Stimulated activated CD4-positive, alpha-beta T cell treated with anti-CD3 and anti-CD28 coated beads, Interleukin-1b, Interleukin-23, amount 100 ng/mL, for 4 hours (primary cell): ENCODE results near the gene SESN2.
A peak's percentile ranks its signal among the peaks of the same experiment; 100 is the strongest.

ENCODE experiments used
- DNase-seq, 2 donors: peaks; one replicate each; pipeline ENCODE4 v3.0.0-alpha.2; 2020; ENCODE audit warnings: low read depth in 2 of 2

Gene SESN2

DNA sequence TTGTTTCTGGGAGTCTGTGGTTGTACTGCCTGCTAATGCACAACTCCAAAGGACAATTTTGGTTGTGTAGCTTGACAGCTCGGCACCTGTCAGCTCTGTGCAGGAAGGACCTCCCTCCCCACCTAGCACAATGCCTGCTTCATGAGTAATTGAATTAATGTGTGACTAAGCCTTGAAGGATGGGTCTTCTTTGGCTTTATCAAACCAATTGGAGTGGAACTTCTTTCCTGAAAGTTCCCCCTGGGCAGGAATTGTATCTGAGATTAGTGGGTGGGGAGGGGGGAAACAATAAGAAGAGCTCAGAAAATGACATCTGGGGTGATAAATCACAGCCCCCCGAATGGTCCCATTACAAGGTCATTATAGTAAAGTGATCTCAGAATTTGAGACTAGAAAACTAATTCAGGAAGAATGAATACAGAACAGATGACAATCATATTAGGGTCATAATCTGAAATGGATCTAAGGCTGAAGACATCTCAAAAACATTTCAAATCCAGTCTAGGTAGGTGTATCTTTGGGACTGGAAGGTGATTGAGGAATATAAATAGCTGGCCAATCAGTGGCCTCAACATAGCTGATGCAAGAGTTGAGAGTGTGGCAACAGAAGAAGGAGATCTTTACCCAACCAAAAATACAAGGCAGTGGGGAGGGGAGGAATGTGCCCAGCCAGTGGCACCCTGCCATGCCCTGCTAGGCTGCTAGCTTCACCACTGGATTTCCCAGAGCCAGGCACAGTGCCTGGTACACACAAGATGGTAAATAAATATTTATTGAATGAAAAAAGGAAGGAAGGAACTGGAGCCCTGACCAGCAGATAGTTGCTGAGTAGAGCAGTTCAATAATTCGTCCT is 10.1 kb upstream of the SESN2 start:
- DNase-seq, result no peak

DNA sequence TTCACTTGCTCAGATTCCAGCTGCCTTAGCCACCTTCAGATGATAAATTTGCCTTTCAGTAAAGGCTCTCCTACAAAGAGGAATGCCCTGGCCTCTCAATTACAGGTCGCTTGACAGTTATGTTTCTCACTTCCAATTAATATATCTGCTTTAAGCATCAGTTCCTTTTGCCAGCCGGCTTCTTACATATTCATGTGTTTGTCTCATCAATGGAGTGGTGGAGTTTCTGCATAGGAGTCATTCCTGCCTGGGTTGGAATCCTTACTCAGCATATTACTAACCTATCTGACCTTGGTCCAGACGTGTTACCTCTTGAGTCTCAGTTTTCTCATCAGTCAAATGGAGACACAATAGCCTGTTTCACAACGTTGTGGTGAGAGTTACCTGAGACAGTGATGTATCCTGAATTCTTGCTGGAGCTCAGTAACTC is 9.4 kb upstream of the SESN2 start:
- DNase-seq, result no peak

DNA sequence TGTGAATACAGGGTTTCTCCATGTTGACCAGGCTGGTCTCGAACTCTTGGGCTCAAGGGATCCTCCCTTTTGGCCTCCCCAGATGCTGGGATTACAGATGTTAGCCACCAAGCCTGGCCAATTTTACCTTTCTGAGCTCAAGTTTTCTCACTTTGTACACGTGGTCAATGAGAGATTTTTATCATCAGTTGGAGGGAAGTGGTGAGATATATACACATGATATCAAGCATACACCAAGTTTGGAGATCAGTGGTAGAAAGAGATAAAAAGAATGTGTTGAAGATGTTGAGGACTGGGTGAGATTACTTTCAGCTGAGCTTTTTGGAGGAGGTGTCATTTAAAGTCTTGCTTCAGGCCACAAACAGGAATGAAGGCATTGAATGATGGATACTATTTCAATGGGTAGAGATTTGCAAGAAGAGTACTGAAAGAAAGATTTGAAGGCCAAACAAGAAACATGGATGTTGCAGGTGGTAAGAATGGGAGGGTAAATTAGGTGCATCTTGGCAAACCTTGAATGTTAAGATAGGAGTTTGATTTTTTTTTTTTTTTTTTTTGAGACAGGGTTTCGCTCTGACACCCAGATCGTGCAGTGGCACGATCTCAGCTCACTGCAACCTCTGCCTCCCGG is 3.0 kb upstream of the SESN2 start:
- DNase-seq, result no peak

DNA sequence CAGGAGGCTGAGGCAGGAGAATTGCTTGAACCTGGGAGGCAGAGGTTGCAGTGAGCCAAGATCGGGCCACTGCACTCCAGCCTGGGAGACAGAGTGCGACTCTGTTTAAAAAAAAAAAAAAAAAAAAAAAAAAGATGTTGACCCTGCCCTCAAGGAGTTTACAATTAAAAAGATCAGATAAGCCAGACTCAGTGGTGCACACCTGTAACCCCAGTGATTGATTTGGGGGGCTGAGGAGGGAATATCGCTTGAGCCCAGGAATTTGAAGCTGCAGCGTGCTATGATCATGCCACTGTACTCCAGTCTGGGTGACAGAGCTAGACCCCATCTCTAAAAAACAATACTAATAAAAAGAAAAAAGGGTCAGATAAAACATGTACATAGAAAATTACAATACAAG is 1.6 kb upstream of the SESN2 start:
- no peak for DNase-seq

DNA sequence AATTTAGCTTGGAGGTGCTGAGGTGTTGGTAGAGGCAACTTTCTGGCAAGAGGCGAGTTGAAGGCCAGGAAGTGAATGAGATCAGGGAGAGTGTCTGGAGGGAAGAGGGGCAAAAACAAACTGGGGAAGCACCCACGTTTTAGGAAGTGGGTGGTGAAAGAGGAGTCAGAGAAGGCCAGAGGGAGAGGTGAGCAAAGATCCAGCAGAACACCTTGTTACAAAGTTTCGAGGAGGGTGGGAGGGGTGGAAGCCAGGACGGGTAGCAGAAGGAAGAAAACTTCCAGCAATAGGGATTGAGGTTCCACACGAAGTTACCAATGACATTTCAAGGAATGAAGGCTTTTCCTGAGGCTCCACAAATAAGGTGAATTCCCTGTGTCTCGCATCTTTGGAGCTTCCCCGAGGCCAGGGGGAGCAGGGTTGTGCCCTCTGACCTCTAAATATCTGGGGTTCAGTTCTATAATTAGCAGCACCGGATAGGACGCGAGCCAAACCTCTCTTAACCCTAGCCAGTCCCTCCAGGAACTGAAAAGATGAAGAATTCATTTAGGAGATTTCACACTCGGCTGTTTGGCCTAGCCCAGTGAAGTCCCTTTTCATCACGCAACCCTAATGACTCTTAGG is 578 bp upstream of the SESN2 start:
- no peak for DNase-seq

DNA sequence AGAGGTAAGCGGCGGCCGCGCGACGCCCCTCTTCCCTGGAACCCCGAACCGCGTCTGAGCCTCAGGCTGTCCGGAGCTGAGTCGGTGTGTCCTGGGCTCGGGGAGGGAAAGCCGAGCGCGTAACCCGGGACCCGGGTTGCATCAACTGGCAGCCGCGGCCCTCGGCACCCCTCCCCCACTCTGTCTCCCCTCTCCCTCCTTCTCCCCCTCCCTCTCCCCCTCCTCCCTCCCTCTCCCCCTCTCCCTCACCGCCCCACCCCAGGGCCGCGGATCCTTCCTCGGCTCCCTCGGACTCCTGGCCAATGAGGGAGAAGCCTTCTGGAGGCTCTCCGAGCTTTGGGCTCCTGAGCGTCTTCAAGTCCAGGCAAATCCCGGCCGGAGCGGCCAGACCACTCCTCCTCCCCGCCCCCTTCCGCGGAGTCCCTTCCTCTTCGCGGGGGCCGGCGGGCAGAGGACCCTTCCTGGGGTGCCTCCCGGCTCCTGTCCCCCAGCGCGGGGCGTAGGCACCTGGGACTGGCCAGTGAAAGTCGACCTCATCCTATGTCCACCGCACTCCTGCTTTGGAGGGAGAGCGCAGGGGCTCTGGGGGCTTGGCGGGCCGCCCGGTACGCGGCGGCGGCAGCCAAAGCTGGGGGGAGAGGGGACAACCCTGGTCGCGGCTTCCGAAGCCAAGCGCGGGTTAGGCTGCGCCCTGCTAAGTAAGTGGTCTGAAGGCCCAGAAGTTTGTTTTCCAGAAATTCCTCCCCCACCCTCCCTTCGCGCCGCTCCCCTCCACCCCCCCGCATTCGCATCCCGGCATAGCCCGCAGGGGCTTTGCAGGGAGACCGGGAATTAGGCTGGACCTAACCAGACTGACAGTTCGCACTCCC is 850 bp downstream of the SESN2 start:
- peak in 1 of 2 donors; percentile 36 for DNase-seq

DNA sequence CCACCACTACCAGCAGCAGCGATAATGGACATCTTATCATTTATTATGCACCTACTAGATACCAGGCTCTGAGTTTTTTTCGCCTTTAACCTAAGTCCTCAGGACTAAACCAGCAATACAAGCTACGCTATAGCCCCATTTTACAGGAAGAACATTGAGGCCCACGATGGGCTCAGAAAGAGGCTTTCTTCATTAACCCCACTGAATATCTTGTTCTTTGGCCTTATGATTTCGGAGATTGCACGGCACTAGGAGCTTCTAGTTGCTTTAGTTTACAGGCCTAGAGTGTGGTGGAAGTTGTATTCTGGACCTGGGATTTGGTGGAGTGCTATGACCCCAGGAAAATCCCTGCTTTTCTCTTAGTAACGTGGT is 1.5 kb downstream of the SESN2 start:
- no peak for DNase-seq

DNA sequence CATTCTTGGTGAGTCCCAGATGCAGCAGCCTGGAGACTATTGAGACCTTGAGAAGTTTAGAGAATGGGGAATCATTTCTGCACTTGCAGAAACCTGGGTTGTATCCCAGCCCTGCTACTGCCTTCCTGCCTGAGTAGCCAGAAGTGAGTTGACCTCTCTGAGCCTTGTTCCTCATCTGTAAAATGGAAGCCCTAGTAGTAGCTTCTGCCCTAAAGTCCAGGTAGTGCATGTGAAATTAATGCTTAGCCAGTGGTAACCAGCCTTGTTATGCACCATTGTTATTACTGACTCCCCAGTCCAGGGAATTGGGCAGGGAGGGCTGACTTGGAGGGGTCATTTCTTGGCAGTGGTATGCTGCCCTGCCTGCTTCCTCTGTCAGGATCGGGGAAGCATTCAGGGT is 5.6 kb downstream of the SESN2 start:
- no peak for DNase-seq

DNA sequence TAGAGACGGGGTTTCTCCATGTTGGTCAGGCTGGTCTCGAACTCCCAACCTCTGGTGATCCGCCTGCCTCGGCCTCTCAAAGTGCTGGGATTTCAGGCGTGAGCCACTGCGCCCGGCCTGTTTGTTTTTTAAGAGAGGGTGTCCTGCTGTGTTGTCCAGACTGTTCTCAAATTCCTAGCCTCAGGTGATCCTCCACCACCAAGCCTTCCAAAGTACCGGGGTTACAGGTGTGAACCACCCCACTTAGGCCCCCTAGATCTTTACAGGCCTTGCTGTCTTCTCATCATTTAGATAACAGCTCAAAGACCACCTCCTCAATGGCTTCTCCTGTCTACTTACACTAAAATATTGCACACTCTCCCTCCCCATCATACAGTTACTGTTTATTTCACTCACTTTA is 6.3 kb downstream of the SESN2 start:
- no peak for DNase-seq

DNA sequence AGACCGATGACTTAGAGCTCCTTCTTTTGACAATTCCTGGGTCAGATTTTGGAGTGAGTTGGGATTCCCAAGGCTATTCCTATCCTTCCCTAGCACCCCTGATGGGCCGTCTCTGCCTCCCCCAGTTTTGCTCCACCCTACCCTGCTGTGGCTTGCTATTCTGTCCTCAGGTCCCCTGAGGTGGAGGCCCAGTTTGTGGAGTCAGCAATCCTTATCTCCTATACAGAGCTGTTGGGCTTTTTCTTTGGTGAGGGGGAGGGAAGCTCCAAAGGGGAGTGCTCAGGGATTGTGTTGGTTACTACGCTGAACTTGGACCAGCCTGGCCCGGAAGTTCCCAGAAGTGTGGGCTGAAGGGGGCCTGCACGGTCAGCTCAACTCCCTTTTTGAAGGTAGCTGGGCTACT is 7.6 kb downstream of the SESN2 start:
- DNase-seq, result no peak

DNA sequence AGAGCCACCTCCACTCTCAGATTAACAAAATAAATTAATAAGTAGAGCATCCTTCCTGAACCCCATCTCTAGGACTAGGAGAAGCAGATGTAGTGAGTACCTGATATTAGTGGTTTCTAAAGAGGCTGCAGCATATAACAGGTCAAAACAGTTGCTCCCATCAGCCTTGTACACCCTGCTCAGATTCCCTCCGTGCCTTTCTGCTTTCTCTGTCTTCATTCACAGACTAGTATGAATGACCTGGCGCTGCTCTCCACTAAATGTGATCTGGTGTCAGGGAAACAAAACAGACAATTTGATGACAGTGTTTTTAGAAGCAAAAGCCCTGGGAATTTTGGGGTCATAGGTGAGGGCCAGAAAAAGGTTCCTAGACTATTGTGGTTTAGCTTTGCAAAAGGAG is 8.3 kb downstream of the SESN2 start:
- DNase-seq, result no peak

DNA sequence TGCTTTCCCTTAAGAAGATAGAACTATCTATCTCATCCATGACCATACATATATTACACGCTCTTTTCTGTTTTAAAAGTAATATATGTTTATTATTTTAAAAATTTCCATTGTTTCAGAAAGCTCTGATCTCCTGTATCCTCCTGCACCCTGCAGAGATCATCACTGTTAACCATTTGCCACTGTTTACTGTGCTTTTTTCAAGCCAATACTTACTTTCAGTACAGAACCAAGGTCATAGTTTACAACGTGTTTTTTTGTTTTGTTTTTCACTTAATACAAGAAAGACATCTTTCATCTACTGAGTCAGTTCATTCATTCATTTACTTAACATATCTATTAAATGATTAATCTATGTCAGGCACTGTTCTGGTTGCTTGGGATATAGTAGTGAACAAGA is 10.2 kb downstream of the SESN2 start:
- DNase-seq, result no peak

DNA sequence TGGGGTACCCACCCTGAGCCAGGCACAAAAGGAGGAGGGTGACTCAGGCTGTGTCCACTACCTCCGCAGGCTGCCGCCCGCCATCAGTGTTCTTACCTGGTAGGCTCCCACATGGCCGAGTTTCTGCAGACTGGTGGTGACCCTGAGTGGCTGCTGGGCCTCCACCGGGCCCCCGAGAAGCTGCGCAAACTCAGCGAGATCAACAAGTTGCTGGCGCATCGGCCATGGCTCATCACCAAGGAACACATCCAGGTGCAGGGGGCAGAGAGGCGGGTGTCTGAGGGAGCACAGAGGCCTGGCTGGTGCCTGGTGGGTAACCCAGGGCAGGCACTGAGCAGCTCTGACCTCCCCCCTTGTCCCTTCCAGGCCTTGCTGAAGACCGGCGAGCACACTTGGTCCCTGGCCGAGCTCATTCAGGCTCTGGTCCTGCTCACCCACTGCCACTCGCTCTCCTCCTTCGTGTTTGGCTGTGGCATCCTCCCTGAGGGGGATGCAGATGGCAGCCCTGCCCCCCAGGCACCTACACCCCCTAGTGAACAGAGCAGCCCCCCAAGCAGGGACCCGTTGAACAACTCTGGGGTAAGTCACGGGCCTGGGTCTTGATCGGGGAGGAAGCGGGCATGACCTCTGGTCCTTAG is 13.0 kb downstream of the SESN2 start:
- DNase-seq, result no peak

DNA sequence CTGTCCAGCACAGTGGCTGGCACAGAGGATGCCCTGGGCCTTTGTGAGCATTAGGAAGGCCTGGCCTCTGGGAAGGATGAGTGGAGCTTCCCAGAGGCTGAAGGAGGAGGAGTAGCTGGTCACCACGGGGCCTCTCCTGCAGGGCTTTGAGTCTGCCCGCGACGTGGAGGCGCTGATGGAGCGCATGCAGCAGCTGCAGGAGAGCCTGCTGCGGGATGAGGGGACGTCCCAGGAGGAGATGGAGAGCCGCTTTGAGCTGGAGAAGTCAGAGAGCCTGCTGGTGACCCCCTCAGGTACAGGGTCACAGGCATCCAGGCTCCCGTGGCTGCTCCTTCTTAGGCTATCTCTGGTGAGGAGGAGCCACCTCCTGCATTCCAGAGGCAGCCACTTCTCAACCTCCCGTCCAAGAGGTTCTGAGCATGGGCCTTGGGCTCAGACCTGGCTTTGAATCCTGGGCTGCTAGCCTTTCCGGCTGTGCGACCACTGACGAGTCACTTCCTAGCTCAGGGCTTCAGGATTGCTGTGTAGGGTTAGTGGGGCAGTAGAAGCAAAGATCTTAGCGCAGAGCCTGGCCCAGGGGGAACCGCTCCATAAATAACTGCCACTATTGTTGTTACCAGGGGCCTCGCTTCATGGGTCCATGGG is 14.0 kb downstream of the SESN2 start:
- DNase-seq, result no peak

DNA sequence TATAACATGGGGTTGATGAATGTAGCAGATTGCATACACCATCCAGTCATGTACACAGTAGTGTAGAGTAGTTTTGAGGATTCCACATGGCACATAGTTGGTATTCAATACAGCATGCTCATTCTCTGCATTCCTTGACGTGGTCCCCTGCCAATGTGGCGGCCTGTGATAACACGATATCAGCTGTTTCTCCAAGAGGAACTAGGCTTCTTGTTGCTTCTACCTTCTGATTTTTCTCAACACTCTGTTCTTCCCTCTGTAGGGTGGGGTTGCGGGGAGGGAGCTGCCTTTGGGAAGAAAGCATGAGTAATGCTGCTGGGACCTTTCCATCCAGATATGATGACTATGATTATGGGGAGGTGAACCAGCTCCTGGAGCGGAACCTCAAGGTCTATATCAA is 19.4 kb downstream of the SESN2 start:
- no peak for DNase-seq

DNA sequence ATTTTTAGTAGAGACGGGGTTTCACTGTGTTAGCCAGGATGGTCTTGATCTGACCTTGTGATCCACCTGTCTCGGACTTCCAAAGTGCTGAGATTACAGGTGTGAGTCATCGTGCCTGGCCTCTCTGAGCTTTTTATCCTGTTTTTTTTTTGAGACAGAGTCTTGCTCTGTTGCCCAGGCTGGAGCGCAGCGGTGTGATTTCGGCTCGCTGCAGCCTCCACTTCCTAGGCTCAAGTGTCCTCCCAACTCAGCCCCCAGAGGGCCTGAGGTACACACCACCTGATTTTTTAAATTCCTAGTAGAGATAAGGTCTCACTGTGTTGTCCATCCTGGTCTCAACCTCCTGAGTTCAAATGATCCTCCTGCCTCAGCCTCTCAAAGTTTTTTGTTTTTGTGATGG is 20.4 kb downstream of the SESN2 start:
- no peak for DNase-seq

DNA sequence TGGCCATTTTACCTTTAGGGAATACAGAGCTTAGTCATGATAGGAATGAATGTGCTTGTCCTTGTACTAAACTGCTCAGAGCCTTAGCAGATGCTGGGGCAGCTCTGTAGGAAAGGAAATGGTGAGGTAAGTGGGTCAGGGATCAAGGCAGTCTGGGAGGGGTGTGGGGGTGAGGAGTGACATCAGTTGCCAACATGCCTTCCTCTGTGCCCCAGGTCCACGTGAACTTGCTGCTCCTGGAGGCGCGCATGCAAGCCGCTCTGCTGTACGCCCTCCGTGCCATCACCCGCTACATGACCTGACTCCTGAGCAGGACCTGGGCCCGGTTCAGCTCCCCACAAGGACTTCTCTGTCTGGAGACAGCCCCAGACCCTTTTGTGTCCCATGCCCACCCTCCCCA is 21.2 kb downstream of the SESN2 start:
- no peak for DNase-seq

DNA sequence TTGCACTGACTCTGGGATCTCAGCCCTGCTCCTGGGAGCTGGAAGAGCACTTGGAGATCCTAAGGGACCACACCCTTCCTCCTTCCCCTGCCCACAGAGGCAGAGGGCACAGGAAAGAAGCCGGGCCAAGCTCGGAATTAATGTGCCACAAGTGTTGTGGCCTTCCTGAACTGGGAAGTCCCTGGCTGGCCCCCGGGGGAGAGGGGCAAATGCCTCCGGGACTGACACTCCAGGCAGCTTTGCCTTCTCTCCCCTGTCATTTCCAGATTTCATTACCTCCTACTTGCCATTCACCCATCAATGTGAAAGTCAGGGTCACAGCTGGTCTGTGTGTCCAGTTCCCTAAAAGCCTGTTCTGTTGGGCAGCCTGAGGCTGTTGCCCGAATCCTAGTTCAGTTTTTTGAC is 21.7 kb downstream of the SESN2 start:
- DNase-seq, result no peak

DNA sequence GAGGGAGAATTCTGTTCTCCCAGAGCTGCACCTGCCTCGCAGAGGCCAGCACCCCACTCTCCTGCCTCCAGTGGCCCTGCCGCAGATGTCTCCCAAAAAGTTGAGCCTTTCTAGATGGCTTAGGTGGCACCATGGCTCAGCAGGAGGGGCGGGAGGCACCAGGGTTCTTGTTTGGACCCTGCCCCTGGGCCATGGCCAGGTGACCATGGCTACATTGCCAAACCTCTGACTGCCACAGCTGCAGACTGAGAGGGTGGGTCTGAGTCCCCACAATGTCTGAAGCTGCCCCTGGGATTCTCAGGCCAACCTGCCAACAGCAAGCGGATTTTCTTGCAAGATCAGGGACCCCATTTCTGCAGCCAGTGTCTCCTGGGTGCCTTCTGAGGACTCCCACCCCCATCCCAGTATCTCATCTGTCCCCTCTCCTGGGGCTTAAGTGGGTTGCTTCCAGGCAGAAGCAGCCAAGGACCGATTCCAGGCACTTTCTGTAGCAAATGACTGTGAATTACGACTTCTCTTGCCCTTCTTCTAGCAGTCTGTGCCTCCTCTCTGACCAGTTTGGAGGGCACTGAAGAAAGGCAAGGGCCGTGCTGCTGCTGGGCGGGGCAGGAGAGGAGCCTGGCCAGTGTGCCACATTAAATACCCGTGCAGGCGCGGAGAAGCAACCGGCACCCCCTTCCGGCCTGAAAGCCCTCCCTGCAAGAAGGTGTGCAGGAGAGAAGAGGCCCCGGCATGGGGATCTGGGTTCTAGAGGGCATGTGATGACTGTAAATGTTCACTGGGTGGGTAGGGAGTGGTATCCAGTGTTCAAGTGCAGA is 22.5 kb downstream of the SESN2 start:
- DNase-seq, result no peak
